Measurements from ENCODE around the gene WDR31.
A peak's percentile ranks its signal among the peaks of the same experiment; 100 is the strongest.

WDR31 gene

DNA sequence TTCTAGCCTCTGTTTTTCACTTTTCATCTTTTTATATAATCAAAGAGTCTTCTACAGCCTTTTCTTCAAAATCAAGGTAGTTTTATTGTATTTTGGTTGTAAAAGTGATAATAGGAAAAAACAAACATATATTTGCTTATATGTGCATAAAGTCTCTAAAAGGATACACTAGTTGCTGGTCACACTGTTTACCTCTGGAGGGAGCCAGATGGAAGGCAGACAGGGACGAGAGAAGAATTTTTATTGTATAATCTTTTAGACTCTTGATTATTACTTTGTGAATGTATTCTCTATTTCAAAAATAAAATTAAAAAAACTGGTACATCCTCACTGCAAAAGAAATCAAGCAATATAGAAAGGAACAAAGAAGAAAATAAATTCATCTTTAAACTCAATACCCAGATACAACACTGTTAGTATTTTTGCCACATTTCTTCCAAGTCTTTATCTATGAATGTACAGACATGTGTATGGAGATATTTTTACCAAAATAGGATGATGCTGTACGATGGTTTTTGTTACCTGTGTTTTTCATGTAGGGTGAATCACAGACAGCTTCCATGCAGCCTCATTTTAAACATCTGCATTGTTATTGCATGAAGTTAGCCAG is 30.8 kb downstream of the WDR31 start:
- DNase-seq (ENCODE audit: low read depth), result peak; percentile 57

DNA sequence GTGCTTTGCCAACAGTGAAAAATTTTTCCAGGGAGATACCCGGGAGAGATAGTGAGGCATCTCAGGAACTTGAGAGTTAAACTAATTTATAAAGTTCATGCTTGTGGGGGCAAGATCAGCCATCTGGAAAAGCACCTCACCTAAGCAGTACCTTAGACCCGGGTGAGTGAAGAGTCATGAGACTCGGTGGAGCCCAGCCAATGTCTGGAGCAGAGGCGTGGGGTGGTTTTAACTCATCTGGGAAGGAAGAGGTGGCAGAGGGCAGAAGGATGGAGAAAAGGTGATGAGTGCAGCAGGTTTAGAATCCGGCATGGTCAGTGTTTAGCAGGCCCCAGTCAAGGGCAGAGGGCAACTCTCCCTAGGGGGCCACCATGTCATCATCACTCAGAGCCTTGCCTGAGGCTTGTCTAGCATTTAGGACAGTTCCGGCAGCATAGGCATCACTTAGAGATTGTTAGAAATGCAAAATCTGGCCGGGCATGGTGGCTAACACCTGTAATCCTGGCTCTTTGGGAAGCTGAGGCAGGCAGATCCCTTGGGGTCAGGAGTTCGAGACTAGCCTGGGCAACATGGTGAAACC is 32.6 kb downstream of the WDR31 start:
- H3K4me3 ChIP-seq (ENCODE audit: control insufficient read depth, low read depth, low read length), result no peak overlapping the region
- no peak for DNase-seq (ENCODE audit: low read depth)
- TF ChIP-seq, protein P1, sequence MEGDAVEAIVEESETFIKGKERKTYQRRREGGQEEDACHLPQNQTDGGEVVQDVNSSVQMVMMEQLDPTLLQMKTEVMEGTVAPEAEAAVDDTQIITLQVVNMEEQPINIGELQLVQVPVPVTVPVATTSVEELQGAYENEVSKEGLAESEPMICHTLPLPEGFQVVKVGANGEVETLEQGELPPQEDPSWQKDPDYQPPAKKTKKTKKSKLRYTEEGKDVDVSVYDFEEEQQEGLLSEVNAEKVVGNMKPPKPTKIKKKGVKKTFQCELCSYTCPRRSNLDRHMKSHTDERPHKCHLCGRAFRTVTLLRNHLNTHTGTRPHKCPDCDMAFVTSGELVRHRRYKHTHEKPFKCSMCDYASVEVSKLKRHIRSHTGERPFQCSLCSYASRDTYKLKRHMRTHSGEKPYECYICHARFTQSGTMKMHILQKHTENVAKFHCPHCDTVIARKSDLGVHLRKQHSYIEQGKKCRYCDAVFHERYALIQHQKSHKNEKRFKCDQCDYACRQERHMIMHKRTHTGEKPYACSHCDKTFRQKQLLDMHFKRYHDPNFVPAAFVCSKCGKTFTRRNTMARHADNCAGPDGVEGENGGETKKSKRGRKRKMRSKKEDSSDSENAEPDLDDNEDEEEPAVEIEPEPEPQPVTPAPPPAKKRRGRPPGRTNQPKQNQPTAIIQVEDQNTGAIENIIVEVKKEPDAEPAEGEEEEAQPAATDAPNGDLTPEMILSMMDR (conservative IDR thresholded peaks at IDR 0.05; ENCODE audit: control insufficient read depth, insufficient read depth, low read depth, low read length), result no peak

More for the DNA sequence above, 30.8 kb downstream of the WDR31 start:
- TF ChIP-seq, protein P1 (conservative IDR thresholded peaks at IDR 0.05; ENCODE audit: control insufficient read depth, insufficient read depth, low read depth, low read length), result peak; percentile 90
- H3K4me3 ChIP-seq (ENCODE audit: control insufficient read depth, low read depth, low read length), result no peak overlapping the region

DNA sequence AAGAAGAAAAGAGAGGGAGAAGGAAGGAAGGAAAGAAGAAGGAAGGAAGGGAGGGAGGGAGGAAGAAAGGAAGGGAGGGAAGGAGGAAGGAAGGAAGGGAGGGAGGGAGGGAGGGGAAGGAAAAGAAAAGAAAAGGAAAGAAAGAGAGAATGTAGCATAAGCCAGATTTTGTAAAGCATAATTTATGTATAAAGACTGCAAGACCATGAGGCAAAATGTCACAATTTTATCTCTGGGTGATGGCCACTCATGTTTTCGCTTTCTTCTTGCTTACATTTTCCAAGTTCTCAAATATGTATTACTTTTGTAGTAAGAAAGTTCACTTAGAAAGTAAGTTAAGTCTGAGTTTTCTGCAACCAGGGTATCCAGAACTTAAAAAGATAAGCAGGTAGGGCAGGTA is 33.5 kb downstream of the WDR31 start:
- DNase-seq (ENCODE audit: low read depth), result no peak
- TF ChIP-seq, protein P1 (conservative IDR thresholded peaks at IDR 0.05; ENCODE audit: control insufficient read depth, insufficient read depth, low read depth, low read length), result no peak
- no peak overlapping the region for H3K4me3 ChIP-seq (ENCODE audit: control insufficient read depth, low read depth, low read length)

DNA sequence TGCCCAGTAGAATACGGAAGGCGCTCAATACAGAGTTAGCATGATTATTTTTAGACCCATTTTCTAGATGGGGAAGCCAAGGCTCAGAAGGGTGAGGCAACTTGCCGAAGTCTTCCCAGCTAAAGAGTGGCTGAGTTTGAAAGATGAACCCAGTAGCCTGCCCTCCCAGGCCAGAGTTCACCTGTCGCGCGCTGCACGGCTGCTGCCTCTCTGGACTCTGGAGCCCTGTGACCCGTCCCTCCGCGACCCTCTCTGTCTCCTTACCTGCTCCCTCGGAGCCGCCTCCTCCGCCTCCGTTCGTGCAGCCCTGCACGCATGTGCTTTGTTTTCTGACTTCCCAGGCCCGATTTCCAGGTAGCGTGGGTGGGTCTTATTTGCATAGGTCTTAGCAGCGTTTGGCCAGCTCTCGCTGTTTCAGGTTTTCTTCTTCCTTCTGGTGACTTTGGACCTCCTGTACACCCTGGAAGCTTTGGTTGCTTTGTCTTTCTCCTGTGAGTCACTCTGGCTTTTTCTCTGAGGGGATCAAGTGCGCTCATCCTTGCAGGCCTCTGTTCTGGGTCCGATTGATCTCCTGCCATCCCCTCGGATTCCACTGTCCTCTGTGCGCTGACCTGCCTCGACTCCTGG is 37.2 kb downstream of the WDR31 start, which contains the start of gene RNF183:
RNF183 (minus strand) TSS at position 585 of the 627 bp plus-strand sequence. CDS start 5,192 bp downstream, outside the sequence.
- TF ChIP-seq, protein P1 (conservative IDR thresholded peaks at IDR 0.05; ENCODE audit: control insufficient read depth, insufficient read depth, low read depth, low read length), result no peak
- H3K4me3 ChIP-seq (ENCODE audit: control insufficient read depth, low read depth, low read length), result no peak within 1 kb of the TSS
- DNase-seq (ENCODE audit: low read depth), result no peak

DNA sequence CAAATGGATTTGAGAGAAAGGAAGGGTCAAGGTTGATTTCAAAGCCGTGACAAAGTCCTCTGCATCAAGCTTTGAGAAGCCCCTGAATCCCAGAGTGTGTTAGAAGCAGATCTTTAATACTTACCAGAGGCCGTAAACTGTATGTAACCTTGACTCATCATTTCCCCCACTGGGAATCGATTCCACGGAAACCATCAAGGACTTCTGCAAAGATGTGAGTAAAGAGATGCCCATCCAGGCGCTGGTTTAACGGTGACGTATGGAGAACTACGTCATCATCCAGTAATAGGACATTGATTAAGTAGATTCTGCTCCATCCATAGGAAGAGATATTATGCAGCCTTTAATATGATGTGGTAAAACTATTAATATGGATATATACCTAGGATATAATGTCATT is 38.5 kb downstream of the WDR31 start:
- H3K4me3 ChIP-seq (ENCODE audit: control insufficient read depth, low read depth, low read length), result no peak overlapping the region
- TF ChIP-seq, protein P1 (conservative IDR thresholded peaks at IDR 0.05; ENCODE audit: control insufficient read depth, insufficient read depth, low read depth, low read length), result no peak
- peak; percentile 26 for DNase-seq (ENCODE audit: low read depth)

DNA sequence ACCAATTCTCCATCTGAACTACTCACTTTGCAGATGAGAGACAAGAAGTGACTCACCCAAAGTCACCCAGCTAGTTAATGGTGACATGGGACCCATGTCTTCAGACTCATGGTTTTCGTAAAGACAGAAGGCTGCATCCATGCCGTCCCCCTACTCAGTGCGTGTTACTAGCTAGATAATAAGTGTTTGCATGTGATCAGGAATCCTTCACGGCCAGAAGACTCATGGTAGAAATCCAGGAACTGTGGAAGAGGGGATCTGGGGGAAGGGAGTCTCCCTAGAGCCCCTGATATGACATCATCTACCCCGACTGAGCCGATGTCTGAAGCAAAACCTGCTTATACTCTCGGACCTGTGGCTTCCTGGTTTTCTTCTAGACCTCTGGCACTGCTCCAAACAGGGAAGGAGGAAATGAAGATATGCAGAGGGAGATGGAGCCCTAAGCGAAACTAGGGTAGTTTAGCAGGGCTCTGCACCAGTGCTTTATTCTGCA is 40.2 kb downstream of the WDR31 start:
- no peak for DNase-seq (ENCODE audit: low read depth)
- TF ChIP-seq, protein P1 (conservative IDR thresholded peaks at IDR 0.05; ENCODE audit: control insufficient read depth, insufficient read depth, low read depth, low read length), result no peak
- H3K4me3 ChIP-seq (ENCODE audit: control insufficient read depth, low read depth, low read length), result no peak overlapping the region
